ENCODE measurements around the gene CNTNAP5.
A peak's percentile ranks its signal among the peaks of the same experiment; 100 is the strongest.

CNTNAP5 gene

DNA sequence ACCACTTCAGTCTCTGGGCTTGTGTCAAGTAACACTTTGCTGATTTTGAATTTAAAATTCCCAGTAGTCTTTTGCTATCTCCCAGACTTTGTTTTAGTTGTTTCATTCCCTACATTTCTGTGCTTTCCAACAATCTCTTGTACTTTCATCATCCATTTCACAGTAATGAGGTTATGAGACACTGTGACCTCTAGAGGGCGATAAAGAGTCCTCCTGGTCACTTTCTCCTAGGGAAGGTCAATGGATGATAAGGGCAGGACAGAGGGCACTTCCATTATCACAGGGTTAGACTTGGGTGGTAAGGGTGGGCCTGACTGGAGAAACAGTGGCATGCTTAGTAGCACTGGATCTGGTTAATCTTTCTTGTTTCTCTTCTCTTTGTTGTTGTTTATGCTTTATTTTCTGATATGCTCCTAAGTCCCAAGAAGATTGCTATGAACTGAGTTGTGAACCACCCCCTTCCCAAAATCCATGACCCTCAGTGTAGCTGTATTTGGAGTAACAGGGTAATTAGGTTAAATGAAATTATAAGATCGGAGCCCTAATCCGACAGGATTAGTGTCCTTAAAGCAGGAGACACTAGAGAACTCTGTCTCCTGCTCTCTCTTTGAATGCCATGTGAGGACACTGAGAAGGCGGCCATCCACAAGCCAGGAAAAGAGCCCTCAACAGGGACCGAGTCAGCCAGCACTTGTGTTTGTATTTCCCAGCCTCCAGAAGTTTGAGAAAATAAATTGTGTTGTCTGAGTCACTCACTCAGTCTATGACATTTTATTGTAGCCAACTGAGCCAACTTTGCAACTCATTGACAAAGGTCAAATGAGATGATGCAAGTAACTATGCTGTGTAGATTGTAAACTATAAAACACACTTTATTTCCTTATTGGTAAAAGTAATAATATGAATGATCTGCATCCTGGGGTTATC is 779.2 kb downstream of the CNTNAP5 start:
- TF ChIP-seq, protein P1, sequence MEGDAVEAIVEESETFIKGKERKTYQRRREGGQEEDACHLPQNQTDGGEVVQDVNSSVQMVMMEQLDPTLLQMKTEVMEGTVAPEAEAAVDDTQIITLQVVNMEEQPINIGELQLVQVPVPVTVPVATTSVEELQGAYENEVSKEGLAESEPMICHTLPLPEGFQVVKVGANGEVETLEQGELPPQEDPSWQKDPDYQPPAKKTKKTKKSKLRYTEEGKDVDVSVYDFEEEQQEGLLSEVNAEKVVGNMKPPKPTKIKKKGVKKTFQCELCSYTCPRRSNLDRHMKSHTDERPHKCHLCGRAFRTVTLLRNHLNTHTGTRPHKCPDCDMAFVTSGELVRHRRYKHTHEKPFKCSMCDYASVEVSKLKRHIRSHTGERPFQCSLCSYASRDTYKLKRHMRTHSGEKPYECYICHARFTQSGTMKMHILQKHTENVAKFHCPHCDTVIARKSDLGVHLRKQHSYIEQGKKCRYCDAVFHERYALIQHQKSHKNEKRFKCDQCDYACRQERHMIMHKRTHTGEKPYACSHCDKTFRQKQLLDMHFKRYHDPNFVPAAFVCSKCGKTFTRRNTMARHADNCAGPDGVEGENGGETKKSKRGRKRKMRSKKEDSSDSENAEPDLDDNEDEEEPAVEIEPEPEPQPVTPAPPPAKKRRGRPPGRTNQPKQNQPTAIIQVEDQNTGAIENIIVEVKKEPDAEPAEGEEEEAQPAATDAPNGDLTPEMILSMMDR (conservative IDR thresholded peaks at IDR 0.05; ENCODE audit: low read depth) = peak; percentile 75
- ChIA-PET CTCF (interaction anchor here (0.9 kb wide), 1 partner anchor 1843 kb away, joined by 3 read pairs; no protein-coding TSS in a partner anchor), POLR2A (ENCODE audit: low non-redundant PET) (no interaction called here)
- peak; percentile 46 for DNase-seq (ENCODE audit: low spot score)
- H3K27ac ChIP-seq = no peak overlapping the region

DNA sequence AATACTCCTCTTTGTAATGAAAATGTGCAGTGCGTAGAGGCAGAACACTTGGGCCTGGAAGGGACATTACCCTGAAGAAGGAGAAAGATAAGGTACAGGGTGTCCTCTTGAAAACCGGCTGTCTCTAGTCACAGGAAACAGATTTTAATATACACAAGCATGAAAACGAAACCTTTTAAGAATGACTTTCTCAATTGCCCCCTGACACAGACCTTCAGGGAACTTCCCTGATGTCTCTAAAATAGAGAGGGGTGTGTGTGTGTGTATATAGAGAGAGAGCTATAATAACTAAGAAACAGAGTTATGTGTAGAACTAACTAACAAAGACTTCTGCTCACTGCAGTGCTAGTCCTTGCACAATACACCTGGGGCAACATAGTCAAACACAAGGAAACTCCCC is 780.0 kb downstream of the CNTNAP5 start:
- no peak overlapping the region for H3K27ac ChIP-seq
- TF ChIP-seq, protein P1 (conservative IDR thresholded peaks at IDR 0.05; ENCODE audit: low read depth) = no peak
- POLR2A ChIA-PET (ENCODE audit: low non-redundant PET) = no interaction called here
- CTCF ChIA-PET = interaction anchor here (0.7 kb wide), 1 partner anchor 612 kb away, joined by 3 read pairs; no protein-coding TSS in a partner anchor
- no peak for DNase-seq (ENCODE audit: low spot score)

DNA sequence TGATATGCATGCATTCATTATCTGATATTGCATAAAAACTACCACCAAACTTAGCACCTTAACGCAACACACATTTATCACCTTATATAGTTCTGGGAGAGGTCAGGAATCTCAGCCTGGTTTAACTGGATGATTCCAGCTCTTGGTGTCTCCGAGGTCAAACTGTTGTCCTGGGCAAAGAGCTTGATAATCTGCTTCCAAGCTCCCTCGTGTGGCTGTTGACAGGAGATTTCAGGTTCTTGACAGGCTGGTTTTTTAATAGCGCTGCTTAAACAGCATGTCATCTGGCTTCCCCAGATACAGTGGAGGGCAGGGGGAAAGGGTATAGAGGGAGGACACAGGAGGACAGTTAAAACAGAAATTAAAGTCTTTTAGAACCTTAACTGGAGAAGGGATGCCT is 785.0 kb downstream of the CNTNAP5 start:
- no peak overlapping the region for H3K27ac ChIP-seq
- CTCF ChIA-PET = interaction anchor here (1.0 to 1.3 kb wide), 4 partner anchors 15 to 783 kb away, joined by 3 to 6 read pairs (median 4); no protein-coding TSS in a partner anchor
- peak; percentile 13 for DNase-seq (ENCODE audit: low spot score)
- TF ChIP-seq, protein P1 (conservative IDR thresholded peaks at IDR 0.05; ENCODE audit: low read depth) = no peak; the same call in 1 of the 2 replicates
- POLR2A ChIA-PET (ENCODE audit: low non-redundant PET) = no interaction called here

- H3K27ac ChIP-seq = no peak overlapping the region
- TF ChIP-seq, protein P1 (conservative IDR thresholded peaks at IDR 0.05; ENCODE audit: low read depth) = no peak
- DNase-seq (ENCODE audit: low spot score) = no peak
- POLR2A ChIA-PET (ENCODE audit: low non-redundant PET) = no interaction called here
- CTCF ChIA-PET = no interaction called here
Measured at GRCh38 chr2:124814968-124815745, 790.1 kb downstream of the CNTNAP5 start.

GRCh38 chr2:124816007-124816406 is 790.9 kb downstream of the CNTNAP5 start:
- CTCF ChIA-PET = no interaction called here
- TF ChIP-seq, protein P1 (conservative IDR thresholded peaks at IDR 0.05; ENCODE audit: low read depth) = no peak
- POLR2A ChIA-PET (ENCODE audit: low non-redundant PET) = no interaction called here
- no peak for DNase-seq (ENCODE audit: low spot score)
- no peak overlapping the region for H3K27ac ChIP-seq

DNA sequence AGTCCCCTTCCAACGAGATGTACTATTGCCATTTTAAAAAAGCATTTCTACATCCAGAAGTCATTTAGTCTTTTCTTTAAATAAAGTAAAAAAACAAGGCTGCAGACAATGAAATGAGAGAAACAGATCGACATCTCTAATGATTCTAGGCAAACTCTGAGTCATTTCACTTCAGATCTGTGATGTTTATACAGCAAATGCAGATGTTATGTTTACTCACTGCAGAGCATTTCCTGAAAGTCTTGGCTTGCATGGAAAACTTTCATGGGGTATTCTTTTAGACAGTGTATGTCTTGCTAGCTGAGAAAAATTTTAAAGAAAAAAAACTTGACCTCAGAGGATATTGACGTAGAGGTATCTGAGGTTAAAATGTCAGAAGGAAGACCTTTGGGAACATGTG is 797.4 kb downstream of the CNTNAP5 start:
- H3K27ac ChIP-seq = no peak overlapping the region
- POLR2A ChIA-PET (ENCODE audit: low non-redundant PET) = no interaction called here
- CTCF ChIA-PET = no interaction called here
- TF ChIP-seq, protein P1 (conservative IDR thresholded peaks at IDR 0.05; ENCODE audit: low read depth) = no peak
- DNase-seq (ENCODE audit: low spot score) = no peak
